Bone marrow (tissue), 2 donors: Measurements from ENCODE around the gene ENPP7.

Experiments
- DNase-seq, 2 donors: peaks; one replicate each; lab custom pipeline; 2025; lab: John Stamatoyannopoulos, UW

The ENPP7 gene, protein sequence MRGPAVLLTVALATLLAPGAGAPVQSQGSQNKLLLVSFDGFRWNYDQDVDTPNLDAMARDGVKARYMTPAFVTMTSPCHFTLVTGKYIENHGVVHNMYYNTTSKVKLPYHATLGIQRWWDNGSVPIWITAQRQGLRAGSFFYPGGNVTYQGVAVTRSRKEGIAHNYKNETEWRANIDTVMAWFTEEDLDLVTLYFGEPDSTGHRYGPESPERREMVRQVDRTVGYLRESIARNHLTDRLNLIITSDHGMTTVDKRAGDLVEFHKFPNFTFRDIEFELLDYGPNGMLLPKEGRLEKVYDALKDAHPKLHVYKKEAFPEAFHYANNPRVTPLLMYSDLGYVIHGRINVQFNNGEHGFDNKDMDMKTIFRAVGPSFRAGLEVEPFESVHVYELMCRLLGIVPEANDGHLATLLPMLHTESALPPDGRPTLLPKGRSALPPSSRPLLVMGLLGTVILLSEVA

DNA sequence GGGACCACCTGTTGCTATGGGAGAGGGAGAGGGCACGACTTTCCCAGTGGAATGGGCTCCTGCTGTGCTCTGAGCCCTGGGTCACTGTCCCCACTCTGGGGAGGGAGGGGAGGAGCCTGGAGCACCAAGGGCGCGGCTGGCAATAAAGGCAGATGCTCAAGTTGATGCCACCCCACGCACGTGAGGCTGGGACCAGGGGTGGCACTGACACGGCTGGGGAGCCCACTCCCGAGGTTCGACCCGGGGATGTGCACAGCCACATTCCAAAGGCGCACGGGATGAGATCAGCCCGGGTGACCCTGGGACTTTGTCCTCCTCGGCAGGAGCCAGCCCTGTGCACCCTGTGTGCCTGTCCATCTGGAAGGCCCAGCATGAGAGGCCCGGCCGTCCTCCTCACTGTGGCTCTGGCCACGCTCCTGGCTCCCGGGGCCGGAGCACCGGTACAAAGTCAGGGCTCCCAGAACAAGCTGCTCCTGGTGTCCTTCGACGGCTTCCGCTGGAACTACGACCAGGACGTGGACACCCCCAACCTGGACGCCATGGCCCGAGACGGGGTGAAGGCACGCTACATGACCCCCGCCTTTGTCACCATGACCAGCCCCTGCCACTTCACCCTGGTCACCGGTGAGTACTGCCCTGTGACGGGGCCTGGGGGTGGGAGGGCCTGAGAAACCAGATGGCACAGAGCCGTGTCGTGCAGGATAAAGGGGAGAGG is at the start of gene ENPP7:
TSS of gene ENPP7 (plus strand) at position 175 of the 715 bp plus-strand sequence. CDS start at position 372, 197 bp downstream.
- DNase-seq = no peak

DNA sequence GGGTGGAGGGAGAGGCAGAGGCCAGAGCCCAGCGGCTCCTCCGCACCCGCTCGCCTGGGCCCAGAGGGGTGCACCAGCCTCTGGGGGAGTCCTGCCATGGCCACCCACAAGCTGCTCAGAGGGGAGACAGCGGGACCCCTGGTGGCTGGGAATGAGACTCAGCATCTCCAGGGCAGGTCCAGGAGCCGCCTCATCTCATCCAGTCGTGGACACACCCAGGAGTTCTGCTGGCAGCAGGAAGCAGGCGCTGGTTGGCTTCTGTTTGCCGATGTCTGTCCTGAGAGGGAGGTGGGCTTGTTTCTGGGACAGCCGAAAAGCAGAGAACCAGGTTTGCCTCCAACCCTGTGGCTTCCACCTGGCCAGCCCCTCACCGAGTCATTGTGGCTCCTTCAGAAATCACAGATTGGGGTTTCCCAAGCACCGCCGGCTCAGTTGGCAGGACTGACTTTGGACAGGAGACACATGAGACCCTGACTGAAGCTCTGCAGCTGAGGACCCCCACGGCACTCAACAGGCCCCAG is 49.6 kb upstream of the ENPP7 start:
- DNase-seq = no peak

DNA sequence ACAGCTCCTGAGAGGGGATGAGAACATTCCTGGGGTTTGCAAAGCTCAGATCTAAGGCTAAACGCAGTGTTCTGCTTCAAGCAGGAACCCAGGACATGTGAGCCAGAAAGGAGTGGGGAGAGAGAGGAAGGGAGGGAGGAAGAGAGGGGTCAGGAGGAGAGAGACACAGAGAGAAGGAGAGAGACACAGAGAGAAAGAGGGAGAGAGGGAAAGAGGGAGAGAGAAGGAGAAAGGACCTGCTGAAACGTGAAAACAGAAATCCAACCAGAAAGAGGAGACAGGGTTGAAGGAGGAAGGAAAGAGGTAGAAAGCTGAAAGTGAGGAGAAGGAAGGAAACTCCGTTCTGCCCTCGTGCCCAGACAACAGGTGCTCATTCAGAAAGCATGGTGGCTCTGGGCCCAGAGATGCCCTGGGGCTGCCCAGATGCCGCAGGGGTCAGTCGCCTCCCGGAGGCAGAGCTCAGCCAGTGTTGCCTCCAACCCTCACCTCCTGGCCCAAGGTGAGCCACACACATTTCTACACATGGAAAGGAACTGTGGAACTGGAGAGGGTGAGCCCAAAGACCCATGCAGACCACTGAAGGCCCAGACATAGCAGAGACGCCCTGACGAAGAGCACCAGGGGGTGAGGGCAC is 49.0 kb upstream of the ENPP7 start:
- DNase-seq = no peak

DNA sequence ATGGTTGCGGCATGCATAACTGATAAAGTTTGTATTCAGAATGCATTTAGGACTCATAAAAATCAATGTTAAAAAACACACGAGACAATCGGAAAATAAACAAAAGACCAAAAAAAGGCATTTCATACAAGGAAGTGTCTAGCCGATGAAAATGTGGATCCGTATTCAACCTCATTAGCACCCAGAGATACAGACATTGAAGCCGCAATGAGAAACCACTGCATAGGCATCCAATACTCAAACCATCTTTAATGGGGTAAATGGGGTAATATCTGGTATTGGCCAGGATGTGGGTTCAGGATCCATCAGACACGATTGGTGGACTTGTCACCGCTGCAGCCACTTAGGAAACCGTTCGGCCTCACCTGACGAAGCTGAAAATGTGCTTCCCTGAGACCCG is 47.4 kb upstream of the ENPP7 start:
- DNase-seq = no peak

DNA sequence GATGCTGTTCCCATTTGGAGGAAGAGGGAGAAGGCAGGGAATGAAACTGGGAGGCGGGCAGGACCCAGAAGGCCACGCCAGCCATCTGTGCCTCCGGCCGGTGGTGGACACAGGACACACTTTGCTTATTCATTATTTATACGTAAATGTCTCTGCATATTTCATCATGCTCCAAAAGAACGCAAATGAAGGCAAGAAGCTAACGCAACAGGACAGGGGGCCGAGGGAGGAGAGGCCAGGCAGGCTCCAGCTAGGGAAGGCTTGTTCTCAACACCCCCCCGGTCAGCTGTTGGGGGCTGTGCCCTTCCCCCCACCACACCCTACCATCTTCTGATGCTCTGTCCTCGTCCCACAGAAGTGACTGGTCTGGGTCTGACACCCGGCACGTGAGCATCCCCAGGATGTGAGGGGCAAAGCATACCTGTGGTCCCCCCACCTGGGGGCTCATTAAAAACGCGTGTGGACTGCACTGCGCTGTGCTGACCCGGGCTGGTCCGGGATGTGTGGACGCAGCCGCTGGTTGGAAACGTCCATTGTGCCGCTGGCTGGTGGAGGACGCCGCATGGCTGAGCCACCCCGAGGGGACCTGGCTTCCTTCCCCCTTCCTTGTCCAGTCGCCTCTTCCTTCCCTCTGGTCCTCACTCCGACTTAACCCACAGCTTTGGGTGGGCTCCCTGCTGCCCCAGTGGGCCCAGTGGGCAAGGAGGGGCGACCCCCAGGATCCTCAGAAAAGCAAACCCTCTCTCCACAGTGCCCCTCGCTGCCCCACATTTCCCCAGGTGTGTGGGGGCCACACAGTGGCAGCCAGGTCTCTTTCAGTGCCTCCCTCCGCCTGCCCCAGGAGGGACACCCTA is 46.4 kb upstream of the ENPP7 start:
- DNase-seq = no peak

DNA sequence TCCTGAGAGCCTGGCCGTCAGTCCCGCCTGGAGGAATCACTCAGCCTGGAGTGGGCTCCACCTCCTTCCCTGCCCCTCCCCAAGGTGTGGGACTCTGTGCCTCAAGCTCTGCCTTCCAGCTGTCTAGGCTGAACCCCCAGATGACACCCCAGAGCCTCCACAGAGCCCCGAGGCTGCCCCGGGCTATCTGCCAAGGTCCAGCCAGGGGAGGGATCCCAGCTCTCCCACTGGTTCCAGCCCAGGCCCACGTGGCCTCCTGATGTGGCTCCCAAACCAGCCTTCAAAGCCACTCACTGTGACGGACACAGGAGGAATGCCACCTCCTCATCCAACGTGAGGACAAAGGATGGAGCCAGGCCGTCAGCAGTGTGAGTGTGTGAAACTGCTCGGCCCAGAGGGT is 45.6 kb upstream of the ENPP7 start:
- DNase-seq = no peak

DNA sequence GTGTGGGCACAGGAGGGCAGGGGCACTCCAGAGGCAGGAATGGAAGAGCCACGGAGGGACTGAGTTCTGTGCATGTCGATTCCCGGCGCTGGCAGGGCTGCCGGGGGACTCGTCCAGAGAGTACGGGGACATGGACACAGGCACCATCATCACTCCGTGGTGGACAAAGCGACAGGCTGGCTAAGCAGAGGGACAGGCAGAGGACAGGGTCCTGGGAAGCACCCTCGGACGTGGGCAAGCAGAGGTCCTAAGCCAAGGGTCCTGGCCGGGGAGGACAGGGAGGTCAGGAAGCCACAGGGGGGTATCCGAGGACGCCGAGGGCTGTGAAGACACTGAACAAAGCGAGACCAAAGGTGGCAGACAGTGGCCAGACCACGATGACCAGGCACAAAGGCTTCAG is 44.3 kb upstream of the ENPP7 start:
- DNase-seq = no peak

DNA sequence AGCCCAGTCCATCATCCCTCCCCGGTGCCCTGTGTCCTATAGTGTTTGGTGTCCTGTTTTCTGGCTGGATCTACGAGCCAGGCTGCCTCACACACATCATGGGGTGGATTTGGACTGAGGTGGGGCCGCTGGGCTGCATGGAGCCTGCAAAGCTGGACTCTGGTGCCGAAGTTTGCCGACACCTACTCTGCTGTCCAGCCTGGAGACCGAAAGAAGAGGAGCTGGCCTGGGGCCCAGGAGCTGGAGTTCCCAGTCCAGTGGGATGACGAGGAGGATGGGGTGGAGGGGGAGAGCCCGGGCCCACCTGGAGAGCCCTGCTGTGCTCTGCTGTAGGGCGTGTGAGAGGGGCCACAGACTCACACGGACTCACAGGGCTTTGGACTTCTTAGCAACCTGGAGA is 40.3 kb upstream of the ENPP7 start:
- DNase-seq = no peak

DNA sequence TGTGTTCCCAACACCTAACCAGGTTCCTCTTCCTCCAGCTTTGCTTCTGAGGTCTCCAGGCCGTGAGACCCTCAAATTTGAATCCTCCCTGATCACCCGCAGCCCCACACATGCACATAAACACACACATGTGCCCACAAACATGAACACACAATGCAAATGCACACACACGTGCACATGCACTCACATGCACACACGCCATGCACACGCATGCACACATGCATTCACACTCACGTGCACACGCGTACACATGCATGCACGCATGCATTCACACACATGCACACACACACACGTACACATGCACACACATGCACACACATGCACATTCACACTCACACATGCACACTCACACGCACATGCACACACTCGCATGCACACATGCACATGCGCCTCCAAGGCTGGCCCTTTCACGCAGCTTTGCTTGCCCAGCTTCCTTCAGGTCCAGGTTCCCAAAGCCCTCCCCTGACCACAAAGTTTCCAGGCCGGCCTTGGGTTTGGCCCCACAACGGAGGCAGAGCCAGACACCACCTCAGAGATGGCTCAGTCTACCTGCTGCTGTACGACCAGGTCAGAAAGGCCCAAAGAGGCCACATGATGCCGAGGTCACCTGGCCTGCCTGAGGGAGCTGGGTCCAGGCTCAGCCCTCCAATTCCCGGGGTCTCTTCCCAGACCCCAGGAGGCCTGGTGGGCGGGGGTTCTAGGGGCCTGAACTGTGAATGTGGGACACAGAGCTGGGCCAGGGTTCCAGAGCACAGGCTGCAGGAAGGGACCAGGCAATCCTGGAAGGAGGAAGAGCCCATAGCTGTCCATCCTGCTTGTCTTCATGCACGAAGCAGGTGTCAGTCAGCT is 39.5 kb upstream of the ENPP7 start:
- DNase-seq = no peak

DNA sequence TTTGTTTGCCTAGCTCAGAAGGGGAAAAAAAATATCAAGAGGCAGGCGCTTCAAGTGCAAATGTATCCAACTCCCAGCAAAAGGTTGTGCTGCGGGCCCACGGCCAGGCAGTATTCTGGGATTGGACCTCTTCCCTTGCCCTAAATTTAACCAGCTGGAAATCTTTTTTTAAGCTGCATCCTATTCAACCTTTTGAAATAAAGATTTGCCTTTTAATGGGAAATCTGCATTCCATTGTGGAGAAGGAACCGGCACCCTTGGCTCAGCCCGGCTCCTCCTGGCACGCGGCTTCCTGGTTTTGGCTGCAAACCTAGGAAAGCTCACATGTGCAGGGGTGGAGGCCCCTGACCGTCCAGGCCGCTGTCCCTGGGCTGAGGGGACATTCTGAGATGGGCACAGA is 38.8 kb upstream of the ENPP7 start:
- no peak for DNase-seq

DNA sequence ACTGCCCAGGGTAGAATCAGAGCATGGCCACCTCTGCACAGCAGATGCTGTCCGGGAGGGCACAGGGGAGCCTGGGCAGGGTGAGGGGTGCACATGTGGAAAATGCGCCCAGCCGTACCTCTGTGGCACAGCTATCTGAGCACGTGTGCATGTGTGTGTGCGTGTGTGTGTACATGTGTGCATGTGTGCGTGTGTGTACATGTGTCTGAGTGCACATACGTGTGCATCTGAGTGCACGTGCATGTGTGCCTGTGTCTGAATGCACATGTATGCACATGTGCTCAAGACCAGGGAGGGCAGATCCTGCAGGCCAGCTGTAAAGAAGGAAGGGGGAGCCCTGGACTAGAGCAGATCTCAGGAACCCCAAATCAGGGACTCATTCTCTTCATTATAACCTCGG is 37.3 kb upstream of the ENPP7 start:
- no peak for DNase-seq

DNA sequence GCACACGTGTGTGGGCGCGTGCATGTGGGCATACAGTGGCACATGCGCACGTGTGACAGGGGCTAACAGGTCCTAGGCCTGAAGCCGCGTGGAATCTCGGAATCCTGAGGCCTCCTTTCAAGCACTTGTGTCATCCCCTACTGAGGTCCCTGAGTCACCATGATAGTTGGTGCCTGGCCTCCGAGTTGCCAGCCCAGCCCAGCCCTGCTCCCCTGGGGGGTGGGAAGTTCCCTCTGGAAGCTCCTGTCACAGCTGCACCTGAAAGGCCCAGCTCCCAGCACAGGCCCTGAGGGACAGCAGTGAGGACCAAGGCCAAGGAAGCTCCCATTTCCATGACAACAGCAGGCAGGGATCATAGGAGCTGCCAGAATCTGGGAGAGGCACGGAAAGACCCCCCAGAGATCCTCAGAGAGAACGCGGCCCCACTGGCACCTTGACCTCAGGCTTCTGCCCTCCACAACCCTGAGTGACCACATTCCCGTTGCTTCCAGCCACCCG is 35.4 kb upstream of the ENPP7 start:
- no peak for DNase-seq

DNA sequence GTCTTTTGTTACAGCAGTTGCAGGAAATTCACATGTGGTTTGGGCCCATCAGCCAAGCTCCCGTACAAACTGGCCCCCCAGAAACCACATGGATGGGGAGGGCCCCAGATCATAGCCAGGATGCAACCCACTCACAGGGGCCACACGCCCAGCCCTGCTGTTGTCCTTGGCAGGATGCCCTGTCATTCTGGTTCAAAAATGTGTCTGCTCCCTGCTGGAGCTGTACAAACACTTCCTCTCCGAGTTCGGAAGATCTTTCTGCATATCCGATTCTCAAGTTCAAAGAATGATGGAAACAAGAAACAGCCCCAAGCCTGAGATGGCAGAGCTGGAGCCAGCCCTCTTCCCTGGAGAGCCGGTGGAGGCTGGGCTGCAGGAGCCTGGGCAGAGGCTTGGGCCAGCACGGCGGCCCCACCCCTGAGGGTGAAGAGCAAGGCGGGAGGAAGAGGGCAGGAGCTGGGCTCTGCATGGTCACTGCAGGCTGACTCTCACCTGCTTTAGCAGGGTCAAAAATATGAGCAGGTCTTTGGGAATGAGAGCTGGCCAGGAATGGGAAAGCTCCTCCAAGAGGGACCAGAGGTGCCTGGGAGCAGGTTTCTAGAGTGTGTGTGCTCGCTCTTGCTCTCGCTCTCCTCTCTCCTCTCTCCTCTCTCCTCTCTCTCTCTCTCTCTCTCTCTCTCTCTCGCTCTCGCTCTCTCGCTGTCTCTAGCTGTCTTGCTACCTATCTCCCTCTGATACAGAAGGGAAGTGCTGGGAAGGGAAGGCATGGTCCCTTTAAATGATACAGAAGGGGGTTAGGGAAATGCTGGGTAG is 34.7 kb upstream of the ENPP7 start:
- peak in 1 of 2 donors; percentile 24 for DNase-seq

DNA sequence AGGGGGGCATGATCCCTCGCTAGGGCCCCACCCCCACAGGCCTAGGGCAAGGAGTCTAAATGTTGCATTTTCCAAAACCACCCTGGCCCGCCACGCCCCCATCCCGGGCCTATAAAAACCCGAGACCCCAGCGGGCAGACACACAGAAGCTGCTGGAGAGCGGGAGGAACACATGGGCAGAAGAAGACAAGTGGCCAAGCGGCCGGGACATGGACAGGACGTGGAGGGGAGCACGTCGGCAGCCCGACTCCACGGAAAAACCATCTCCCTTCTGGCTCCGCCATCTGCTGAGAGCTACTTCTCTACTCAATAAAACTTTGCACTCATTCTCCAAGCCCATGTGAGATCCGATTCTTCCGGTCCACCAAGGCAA is 34.1 kb upstream of the ENPP7 start:
- no peak for DNase-seq

DNA sequence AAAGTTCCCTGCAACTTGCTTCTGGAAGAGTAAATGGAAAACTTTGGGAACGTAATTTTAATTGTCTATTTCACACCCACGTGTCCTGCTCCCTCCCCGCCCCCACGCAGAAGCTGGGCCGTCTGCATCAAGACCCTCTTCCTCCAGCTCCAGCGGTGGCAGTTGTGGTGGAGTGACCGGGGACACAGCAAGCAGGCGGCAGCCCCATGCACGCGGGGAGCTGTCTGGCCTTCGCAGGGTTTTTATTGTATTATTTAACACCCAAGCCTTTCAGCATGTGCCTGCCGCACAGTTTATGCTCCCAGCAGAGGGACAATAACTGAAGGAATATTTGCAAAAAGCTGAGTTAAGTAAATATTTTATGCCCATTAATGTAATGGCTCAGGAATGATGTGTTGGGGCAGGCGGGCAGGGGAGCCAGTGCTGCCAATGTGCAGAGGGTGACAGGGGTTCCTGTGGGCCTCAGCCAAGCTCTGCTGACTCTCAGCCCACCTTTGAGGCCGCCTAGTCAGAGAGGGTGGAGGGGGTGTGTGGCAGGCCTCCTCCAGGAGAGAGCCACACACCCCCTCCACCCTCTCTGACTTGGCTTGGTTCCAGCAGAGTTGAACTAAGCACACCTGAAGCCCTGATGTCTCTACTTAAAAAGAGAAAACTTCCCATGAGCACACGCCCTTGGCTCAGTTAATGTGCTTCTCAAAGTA is 32.4 kb upstream of the ENPP7 start:
- no peak for DNase-seq

DNA sequence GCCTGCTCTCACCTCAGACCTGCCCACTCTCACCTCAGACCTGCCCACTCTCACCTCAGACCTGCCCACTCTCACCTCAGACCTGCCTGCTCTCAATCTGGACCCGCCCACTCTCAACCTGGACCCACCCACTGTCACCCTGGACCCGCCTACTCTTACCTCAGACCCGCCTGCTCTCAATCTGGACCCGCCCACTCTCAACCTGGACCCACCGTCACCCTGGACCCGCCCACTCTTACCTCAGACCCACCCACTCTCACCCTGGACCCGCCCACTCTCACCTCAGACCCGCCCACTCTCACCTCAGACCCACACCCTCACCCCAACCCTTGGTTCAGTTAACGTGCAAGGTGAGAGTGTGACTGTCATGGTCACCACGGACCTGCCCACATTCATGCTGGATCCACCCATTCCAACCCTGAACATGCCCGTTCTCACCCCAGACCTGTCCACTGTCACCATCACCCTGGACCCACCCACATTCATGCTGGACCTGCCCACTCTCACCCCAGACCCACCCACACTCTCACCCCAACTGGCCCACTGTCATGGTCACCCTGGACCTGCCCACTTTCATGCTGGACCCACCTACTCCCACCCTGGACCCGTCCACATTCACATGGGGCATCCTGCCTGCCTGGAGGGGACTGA is 31.2 kb upstream of the ENPP7 start:
- DNase-seq = no peak

DNA sequence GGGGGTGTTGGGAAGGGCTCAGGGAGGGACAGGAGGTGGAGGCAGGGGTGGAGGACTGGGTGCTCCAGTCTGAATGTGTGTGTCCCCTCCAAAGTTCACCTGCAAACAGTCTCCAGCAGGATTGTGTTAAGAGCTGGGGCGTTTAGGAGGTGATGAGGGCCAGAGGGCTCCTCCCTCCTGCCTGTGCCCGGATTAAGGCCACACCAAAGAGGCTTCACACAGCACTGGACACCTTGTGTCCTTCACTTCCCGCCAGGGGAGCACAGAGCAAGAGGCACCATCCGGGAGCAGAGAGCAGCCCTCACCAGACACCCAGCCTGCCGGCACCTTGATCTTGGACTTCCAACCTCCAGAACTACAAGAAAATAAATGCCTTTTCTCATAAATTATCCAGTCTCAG is 30.2 kb upstream of the ENPP7 start:
- no peak for DNase-seq

DNA sequence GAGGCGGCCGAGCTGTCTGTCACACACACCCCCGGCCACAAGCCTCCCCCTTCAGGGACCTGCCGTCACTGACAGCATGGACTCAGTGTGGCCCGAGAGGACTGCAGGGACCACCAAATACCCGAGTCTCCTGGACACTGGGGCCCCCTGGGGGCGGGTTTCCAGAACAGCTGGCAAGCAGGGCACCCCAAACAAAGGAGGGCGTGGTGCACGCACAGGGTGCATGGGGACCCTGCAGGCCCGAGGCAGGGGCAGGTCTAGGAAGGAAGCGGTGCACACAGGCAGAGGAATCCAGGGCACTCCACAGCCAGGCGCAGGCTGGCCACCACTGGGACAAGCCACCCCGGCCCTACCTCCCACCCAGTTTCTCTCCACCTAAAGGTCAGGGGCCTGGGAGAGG is 28.7 kb upstream of the ENPP7 start:
- no peak for DNase-seq
